ENCODE measurements around the gene VAV1. TPM values are rescaled to one million over a fixed set of nuclear protein-coding genes. Genes with fewer than 3 reads are reported as not detected.

The VAV1 gene
- total and polyA plus RNA-seq, 10 of the 15 experiments (the other 5 are each of a cell fraction or from before 2014, with no cell fraction given): 1.6 to 76.8 (median 40.7) TPM

GRCh38 chr19:6802336-6803035 is 30.0 kb downstream of the VAV1 start (continued):
- TF ChIP-seq POLR2AphosphoS5 (IDR thresholded peaks at IDR 0.05; ENCODE audit: low read length): peak; percentile 77
- TF ChIP-seq BCL11A (IDR thresholded peaks at IDR 0.05; ENCODE audit: low read depth, low read length): no peak
- peak; percentile 61; the same call in 1 of the 2 replicates for TF ChIP-seq TCF12 (IDR thresholded peaks at IDR 0.05; ENCODE audit: low read depth, low read length)
- TF ChIP-seq SKIL (IDR thresholded peaks at IDR 0.05; ENCODE audit: low read depth, poor library complexity, severe bottlenecking): no peak
- no peak for TF ChIP-seq EGR1 (IDR thresholded peaks at IDR 0.05; ENCODE audit: borderline replicate concordance in 1 of 2, low read depth in 2 of 2, low read length in 2 of 2)
- no peak for TF ChIP-seq RB1 (IDR thresholded peaks at IDR 0.05; ENCODE audit: borderline replicate concordance)
- TF ChIP-seq CREM (IDR thresholded peaks at IDR 0.05; ENCODE audit: low read depth): peak; percentile 15; the same call in 1 of the 2 replicates
- TF ChIP-seq JUNB (IDR thresholded peaks at IDR 0.05): peak; percentile 15; the same call in 1 of the 2 replicates
- no peak for TF ChIP-seq IRF5 (IDR thresholded peaks at IDR 0.05; ENCODE audit: borderline replicate concordance)
- TF ChIP-seq USF1 (IDR thresholded peaks at IDR 0.05; ENCODE audit: borderline replicate concordance, extremely low read length, insufficient read depth, low read depth, low read length): peak; percentile 75
- TF ChIP-seq EED (IDR thresholded peaks at IDR 0.05; ENCODE audit: low read depth): 0 out of 2 replicates have a peak, but pooled peaks have one; percentile 13
- TF ChIP-seq ZNF217 (IDR thresholded peaks at IDR 0.05): no peak
- peak; percentile 75; the same call in 1 of the 2 replicates for TF ChIP-seq MTA3 (IDR thresholded peaks at IDR 0.05; ENCODE audit: borderline replicate concordance, low read length)
- no peak for TF ChIP-seq ATF2 (IDR thresholded peaks at IDR 0.05; ENCODE audit: low read length)
- TF ChIP-seq MXI1 (IDR thresholded peaks at IDR 0.05; ENCODE audit: low read depth, low read length): no peak
- TF ChIP-seq GATAD2B (conservative IDR thresholded peaks at IDR 0.05; ENCODE audit: low read depth): peak; percentile 55; the same call in 1 of the 2 replicates
- TF ChIP-seq NRF1 (conservative IDR thresholded peaks at IDR 0.05; ENCODE audit: low read depth, low read length): no peak
- TF ChIP-seq ZNF24 (IDR thresholded peaks at IDR 0.05): no peak
- peak; percentile 49 for TF ChIP-seq TAF1 (IDR thresholded peaks at IDR 0.05; ENCODE audit: borderline replicate concordance, low read depth, low read length)
- TF ChIP-seq REST (IDR thresholded peaks at IDR 0.05; ENCODE audit: low read depth, low read length): no peak
- no peak for TF ChIP-seq STAT3 (IDR thresholded peaks at IDR 0.05; ENCODE audit: low read depth, low read length)

All from GM12878 (cell line).